ENCODE results near the gene IL12B. TPM values are rescaled to one million over a fixed set of nuclear protein-coding genes. Genes with fewer than 3 reads are reported as not detected.

The IL12B gene
- total and polyA plus RNA-seq, 2 of the 4 experiments (the other 2 are of a cell fraction) = 0.03 TPM; not detected in 1

- intact Hi-C loops (cut with micrococcal nuclease) = no loop called here
- H3K27ac ChIP-seq (ENCODE audit: insufficient read depth, low read length) = no peak overlapping the region
- no peak overlapping the region for H2AK9ac ChIP-seq (replicated peaks; ENCODE audit: low read depth, low read length, poor library complexity)
- H3K4me1 ChIP-seq (ENCODE audit: control insufficient read depth, insufficient read depth, low read length) = no peaks in the 10 kb centered on the region
- H3K14ac ChIP-seq (replicated peaks; ENCODE audit: low read depth, low read length) = no peak overlapping the region
- no peaks in the 10 kb centered on the region for H3K27me3 ChIP-seq (ENCODE audit: control insufficient read depth, insufficient read depth, low read length)
- peaks cover 0 to 3% of the 10 kb centered on the region in 2 experiments; a peak in 2 of 4 replicates for H3K79me1 ChIP-seq (ENCODE audit: low read depth in 1 of 2, low read length in 2 of 2)
- H4K8ac ChIP-seq (ENCODE audit: low read depth in 2 of 2, low read length in 2 of 2) = no peak overlapping the region
- H2AK5ac ChIP-seq (ENCODE audit: low read depth, low read length) = no peak overlapping the region
- in situ Hi-C loops (cut with MboI; ENCODE audit: low sequenced_read_pairs) = no loop called here
- no peak overlapping the region for H2BK5ac ChIP-seq (ENCODE audit: low read depth, low read length, poor library complexity, severe bottlenecking)
- H3K4me3 ChIP-seq (ENCODE audit: insufficient read depth, low read depth, low read length) = no peak overlapping the region
- no peak overlapping the region for H2BK20ac ChIP-seq (ENCODE audit: low read depth, low read length)
- no peak overlapping the region for H3K9ac ChIP-seq (ENCODE audit: low read depth, low read length)
- no peaks in the 10 kb centered on the region for H4K20me1 ChIP-seq (ENCODE audit: insufficient read depth, low read length)
- H2BK15ac ChIP-seq (ENCODE audit: low read depth, low read length) = no peak overlapping the region
- H3K56ac ChIP-seq (ENCODE audit: extremely low read depth, insufficient read depth, low read length) = no peak overlapping the region
- H3K18ac ChIP-seq (ENCODE audit: low read depth, low read length) = no peak overlapping the region
- ChIA-PET POLR2A (ENCODE audit: unreplicated experiment) (no interaction called here), CTCF (interaction anchor here (0.9 to 1.3 kb wide), 3 partner anchors 26 to 117 kb away, joined by 3 to 6 read pairs (median 3); no protein-coding TSS in a partner anchor)
- H3K23ac ChIP-seq (ENCODE audit: low read depth, low read length) = no peak overlapping the region
- H3K4ac ChIP-seq (ENCODE audit: low read depth, low read length) = no peak overlapping the region
- no peak overlapping the region for H3K4me2 ChIP-seq (ENCODE audit: low read depth, low read length)
- dilution Hi-C loops (cut with HindIII; ENCODE audit: low sequenced_read_pairs, unreplicated experiment) = loop anchor here (25.0 kb wide), 1 partner anchor 112 kb away; no protein-coding TSS in a partner anchor
- no TSS peak for BruUV-seq (replicated peaks)
- peaks cover 8% of the 10 kb centered on the region for H3K36me3 ChIP-seq (ENCODE audit: control insufficient read depth, insufficient read depth, low read length)
- no peak overlapping the region for H2BK120ac ChIP-seq (ENCODE audit: low read depth, low read length)
- no peak overlapping the region for H4K5ac ChIP-seq (ENCODE audit: low read depth, low read length)
- no peak overlapping the region for H2AFZ ChIP-seq (replicated peaks; ENCODE audit: low read length, poor library complexity)
- no peak overlapping the region for H4K91ac ChIP-seq (ENCODE audit: insufficient read depth, low read depth, low read length)
- no peaks in the 10 kb centered on the region for H3K9me3 ChIP-seq (ENCODE audit: control insufficient read depth, insufficient read depth, low read length)
- no peak for TF ChIP-seq CTCF (conservative IDR thresholded peaks at IDR 0.05; ENCODE audit: low read depth, low read length)
- peak; percentile 35; the same call in 1 of the 2 replicates for TF ChIP-seq MAFK (IDR thresholded peaks at IDR 0.05; ENCODE audit: low read depth, low read length)
- TF ChIP-seq POLR2A (IDR thresholded peaks at IDR 0.05; ENCODE audit: low read depth, low read length) = no peak
- TF ChIP-seq CEBPB (IDR thresholded peaks at IDR 0.05; ENCODE audit: low read depth, low read length) = no peak
- TF ChIP-seq FOS (IDR thresholded peaks at IDR 0.05; ENCODE audit: low read depth, low read length) = no peak
- no peaks in the 10 kb centered on the region for H3K9me1 ChIP-seq (ENCODE audit: insufficient read depth, low read length)
- DNase-seq (no peak), ATAC-seq (ENCODE audit: low read depth) (no peak)
These were observed 56.4 kb downstream of the IL12B start for GRCh38 chr5:159273923-159274322.

All from IMR-90 (cell line).